K562 (cell line): ENCODE measurements around the gene FGFR1OP2.

Experiments used
- CBX8 ChIP-seq: fragments of 200-600 bp; sonication (generic); IDR thresholded peaks from 2 replicates; pipeline ENCODE4 v1.6.1; 2012; ENCODE audit warnings: borderline replicate concordance, mixed run types, low read depth, mild to moderate bottlenecking, moderate library complexity, mixed read lengths, low read length, control low read depth, inconsistent platforms; ENCODE audit not compliant: poor library complexity, severe bottlenecking; ENCODE audit errors: extremely low read depth
- ESRRA ChIP-seq: fragments of 450-650 bp; IDR thresholded peaks from 2 replicates; pipeline ENCODE4 v1.6.1; 2014; ENCODE audit warnings: low read depth, mild to moderate bottlenecking, moderate library complexity, borderline replicate concordance
- POLR2A ChIP-seq: fragments of 450-650 bp; conservative IDR thresholded peaks from 2 replicates; pipeline ENCODE4 v1.6.1; 2016

DNA sequence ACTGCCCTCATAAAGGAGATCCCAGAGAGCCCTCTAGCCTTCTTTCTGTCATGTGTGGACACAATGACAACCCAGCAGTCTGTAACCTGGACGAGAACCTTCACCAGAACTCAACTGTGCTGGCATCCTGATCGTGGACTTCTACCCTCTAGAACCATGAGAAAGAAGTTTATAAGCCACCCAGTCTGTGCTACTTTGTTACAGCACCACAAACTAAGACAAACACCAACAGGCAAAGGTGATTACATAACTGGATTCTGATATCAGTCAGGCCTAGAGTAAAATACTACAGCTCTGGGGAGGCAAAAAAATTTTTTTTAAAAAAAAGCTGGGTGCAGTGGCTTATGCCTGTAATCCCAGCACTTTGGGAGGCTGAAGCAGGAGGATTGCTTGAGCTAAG, 57.4 kb downstream of the FGFR1OP2 start:
- no peak for TF ChIP-seq CBX8
- no peak for TF ChIP-seq POLR2A
- no peak for TF ChIP-seq ESRRA
